Gastrocnemius medialis (tissue), 4 donors: Measurements from ENCODE around the gene SMG7. TPM values are rescaled to one million over a fixed set of nuclear protein-coding genes. Genes with fewer than 3 reads are reported as not detected.
A peak's percentile ranks its signal among the peaks of the same experiment; 100 is the strongest.

Source experiments
- ATAC-seq, 2 donors: fragments of 150-250 bp; one replicate each; pipeline ENCODE4 v1.9.1; 2016
- DNase-seq, 2 donors: peaks; one replicate each; pipeline ENCODE4 v3.0.0-alpha.2; 2019
- H3K27ac ChIP-seq, 4 donors: fragments of 200-600 bp; sonication (generic); 1 replicate in 1 of 4; 2 replicates in 3 of 4; pipeline ENCODE4 v1.5.1; 2016 to 2018; ENCODE audit warnings: mild to moderate bottlenecking in 2 of 4, moderate library complexity in 1 of 4
- H3K27me3 ChIP-seq, 3 donors: fragments of 200-600 bp; sonication (generic) in 2 of 3; 1 replicate in 1 of 3; 2 replicates in 2 of 3; pipeline versions ENCODE4 v1.5.1 to v1.6.0; 2016 to 2019; ENCODE audit warnings: mild to moderate bottlenecking in 1 of 3, moderate library complexity in 1 of 3
- H3K36me3 ChIP-seq, 2 donors: fragments of 200-600 bp; sonication (generic) in 1 of 2; one replicate each; pipeline ENCODE4 v1.5.1; 2017 to 2018
- H3K4me1 ChIP-seq, 2 donors: fragments of 200-600 bp; sonication (generic) in 1 of 2; one replicate each; pipeline ENCODE4 v1.5.1; 2016 to 2017; ENCODE audit warnings: mild to moderate bottlenecking in 2 of 2
- H3K4me3 ChIP-seq, 4 donors: fragments of 200-600 bp; sonication (generic) in 3 of 4; 1 replicate in 1 of 4; 2 replicates in 3 of 4; pipeline ENCODE4 v1.5.1; 2016 to 2019; ENCODE audit warnings: mild to moderate bottlenecking in 2 of 4
- H3K9me3 ChIP-seq, 3 donors: fragments of 200-600 bp; sonication (generic) in 2 of 3; 1 replicate in 1 of 3; 2 replicates in 2 of 3; pipeline ENCODE4 v1.5.1; 2016 to 2019
- POLR2A ChIP-seq, 2 donors: fragments of 450-650 bp; IDR thresholded peaks; one replicate each; pipeline ENCODE4 v1.6.1; 2017; ENCODE audit warnings: antibody characterized with exemption in 2 of 2, mild to moderate bottlenecking in 2 of 2, moderate library complexity in 2 of 2
- in situ Hi-C, 4 donors: fragments of 200-750 bp; cut with MboI; loops; one replicate each; pipeline versions ENCODE4 v1.15.0 to v1.8.0; 2017; ENCODE audit warnings: low sequenced_read_pairs in 4 of 4
- intact Hi-C: fragments of 100-400 bp; cut with DNase I; formaldehyde crosslinking; loops from one replicate; pipeline ENCODE4 v1.15.1; 2023; ENCODE audit warnings: low total_unique reads
- total RNA-seq, 4 donors: library from RNA; depleted of rRNA; stranded (reverse); fragments of >200 nt; gene quantifications; one replicate each; pipeline versions ENCODE4 v1.1.0 to v1.2.3, GENCODE V29; 2016
- TF ChIP-seq, protein P1 (sequence below), 5 experiments: fragments of 450-650 bp in 3 of 5; fragments of 200-600 bp in 2 of 5; sonication (generic) in 2 of 5; IDR thresholded peaks in 4 of 5; conservative IDR thresholded peaks in 1 of 5; 1 replicate in 4 of 5; 2 replicates in 1 of 5; pipeline ENCODE4 v1.5.1; 2016 to 2019; ENCODE audit warnings: antibody characterized with exemption in 5 of 5, mild to moderate bottlenecking in 3 of 5, moderate library complexity in 3 of 5

SMG7 gene
- total RNA-seq, 4 donors from 2014 or later, result 19.2 to 28.7 (median 26.1) TPM

DNA sequence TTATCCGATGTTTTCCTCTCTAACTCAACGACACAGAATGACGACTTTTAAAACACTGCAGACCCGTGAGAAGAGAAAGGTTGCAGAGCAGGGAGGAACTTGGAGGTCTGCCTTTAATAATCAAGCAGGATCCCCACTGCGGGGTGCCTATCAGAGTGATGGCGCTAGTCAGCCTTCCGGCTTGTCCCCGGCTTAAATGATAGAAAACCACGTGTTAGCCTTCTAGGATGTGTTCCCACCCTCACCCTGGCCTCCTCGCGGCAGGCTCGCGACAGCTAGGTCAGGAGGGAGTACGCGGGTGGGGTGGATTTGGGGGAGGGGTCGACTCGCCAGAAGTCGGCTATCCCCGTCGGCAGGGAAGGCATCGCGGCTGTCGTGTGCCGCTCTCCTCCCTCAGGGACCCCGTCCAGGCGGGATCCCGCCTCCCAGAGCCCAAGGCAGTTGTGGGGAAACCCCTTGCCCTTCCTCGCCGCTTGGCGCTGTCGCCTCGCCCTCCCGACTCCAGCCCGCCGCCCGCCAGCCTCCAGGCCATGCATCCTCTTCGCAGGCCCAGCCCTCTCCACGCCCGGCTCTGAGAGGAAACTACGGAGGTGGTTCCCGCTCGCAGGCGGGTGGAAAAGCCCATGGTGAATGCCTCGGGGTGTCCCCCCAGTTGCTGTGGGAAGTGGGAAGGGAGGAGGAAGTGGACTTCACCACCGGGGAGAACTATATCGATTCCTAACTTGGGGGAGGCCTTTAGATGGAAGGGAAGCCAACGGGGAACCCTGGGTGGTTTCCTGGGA lies 1.1 kb upstream of the SMG7 start:
- intact Hi-C loops (loop anchor here (1.0 to 5.0 kb wide), 7 partner anchors 72 to 1686 kb away; partner anchors contain the start of genes LAMC1, SWT1 and TRMT1L), in situ Hi-C loops (loop anchor here in 3 of 4 donors (5.0 to 25.0 kb wide), 7 partner anchors 71 to 441 kb away; partner anchors contain the start of gene ARPC5 (in 1 of the 3))
- TF ChIP-seq POLR2A (IDR thresholded peaks at IDR 0.05), result peak; percentile 45 to 54
- TF ChIP-seq, protein P1, sequence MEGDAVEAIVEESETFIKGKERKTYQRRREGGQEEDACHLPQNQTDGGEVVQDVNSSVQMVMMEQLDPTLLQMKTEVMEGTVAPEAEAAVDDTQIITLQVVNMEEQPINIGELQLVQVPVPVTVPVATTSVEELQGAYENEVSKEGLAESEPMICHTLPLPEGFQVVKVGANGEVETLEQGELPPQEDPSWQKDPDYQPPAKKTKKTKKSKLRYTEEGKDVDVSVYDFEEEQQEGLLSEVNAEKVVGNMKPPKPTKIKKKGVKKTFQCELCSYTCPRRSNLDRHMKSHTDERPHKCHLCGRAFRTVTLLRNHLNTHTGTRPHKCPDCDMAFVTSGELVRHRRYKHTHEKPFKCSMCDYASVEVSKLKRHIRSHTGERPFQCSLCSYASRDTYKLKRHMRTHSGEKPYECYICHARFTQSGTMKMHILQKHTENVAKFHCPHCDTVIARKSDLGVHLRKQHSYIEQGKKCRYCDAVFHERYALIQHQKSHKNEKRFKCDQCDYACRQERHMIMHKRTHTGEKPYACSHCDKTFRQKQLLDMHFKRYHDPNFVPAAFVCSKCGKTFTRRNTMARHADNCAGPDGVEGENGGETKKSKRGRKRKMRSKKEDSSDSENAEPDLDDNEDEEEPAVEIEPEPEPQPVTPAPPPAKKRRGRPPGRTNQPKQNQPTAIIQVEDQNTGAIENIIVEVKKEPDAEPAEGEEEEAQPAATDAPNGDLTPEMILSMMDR (IDR thresholded peaks at IDR 0.05 in 4 of 5, conservative IDR thresholded peaks at IDR 0.05 in 1 of 5), result no peak
- H3K9me3 ChIP-seq, result no peaks in the 10 kb centered on the region
- H3K27me3 ChIP-seq, result no peaks in the 10 kb centered on the region
- peak; percentile 32 to 69 for DNase-seq
- H3K4me3 ChIP-seq, result peak overlapping the region; percentile 95 to 99 (median 97)
- H3K36me3 ChIP-seq, result no peaks in the 10 kb centered on the region
- peaks cover 27 to 34% of the 10 kb centered on the region in 2 donors for H3K4me1 ChIP-seq
- peak; percentile 25 to 35 for ATAC-seq
- peak overlapping the region; percentile 96 to 98 (median 98) for H3K27ac ChIP-seq

DNA sequence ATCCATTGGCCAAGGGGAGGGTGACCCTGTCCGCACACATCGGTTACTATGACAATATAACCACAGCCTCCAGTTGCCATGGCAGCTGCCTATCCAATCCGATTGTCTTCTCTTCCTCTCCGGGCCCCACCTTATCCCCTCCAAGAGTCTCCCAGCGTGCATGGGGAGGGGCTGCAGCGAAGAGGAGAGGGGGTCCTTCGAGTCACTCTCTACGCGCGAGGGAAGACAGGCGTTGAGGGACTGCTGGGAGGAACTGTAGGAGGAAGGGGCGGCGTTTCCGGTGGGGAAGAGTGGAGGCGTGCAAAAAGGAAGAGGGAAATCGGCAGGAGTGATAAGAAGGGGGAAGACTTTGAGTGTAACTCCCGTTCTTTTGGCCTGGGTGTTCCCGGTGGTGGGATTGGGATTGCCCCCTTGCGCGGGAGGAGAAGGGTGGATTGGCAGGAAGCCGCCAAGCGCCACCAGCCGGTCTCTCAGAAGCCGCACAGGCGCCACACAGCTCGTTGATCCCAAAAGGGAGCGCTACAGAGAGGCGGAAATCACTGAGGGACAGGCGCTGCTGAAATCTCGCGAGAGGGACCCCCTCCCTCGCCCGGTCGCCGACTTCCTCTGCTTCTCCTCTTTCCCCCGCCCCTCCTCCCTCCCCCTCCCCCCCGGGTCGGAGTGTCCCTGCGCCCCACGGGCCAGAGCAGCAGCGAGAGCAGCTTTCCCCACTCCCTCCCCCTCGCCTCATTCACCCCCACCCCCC lies 384 bp upstream of the SMG7 start:
- H3K36me3 ChIP-seq, result no peaks in the 10 kb centered on the region
- peaks cover 35 to 41% of the 10 kb centered on the region in 2 donors for H3K4me1 ChIP-seq
- peak; percentile 84 to 86 for ATAC-seq
- TF ChIP-seq, protein P1 (IDR thresholded peaks at IDR 0.05 in 4 of 5, conservative IDR thresholded peaks at IDR 0.05 in 1 of 5), result peak in 2 of 5 experiments; percentile 9 to 37
- no peak for TF ChIP-seq POLR2A (IDR thresholded peaks at IDR 0.05)
- in situ Hi-C loops (loop anchor here in 3 of 4 donors (5.0 to 25.0 kb wide), 7 partner anchors 70 to 440 kb away; partner anchors contain the start of gene ARPC5 (in 1 of the 3)), intact Hi-C loops (loop anchor here (1.0 to 5.0 kb wide), 6 partner anchors 163 to 1685 kb away; partner anchors contain the start of genes ARPC5, LAMC1, SWT1 and TRMT1L)
- H3K4me3 ChIP-seq, result peak overlapping the region; percentile 95 to 99 (median 97)
- no peaks in the 10 kb centered on the region for H3K9me3 ChIP-seq
- peak overlapping the region; percentile 96 to 98 (median 98) for H3K27ac ChIP-seq
- no peaks in the 10 kb centered on the region for H3K27me3 ChIP-seq
- DNase-seq, result peak; percentile 97

DNA sequence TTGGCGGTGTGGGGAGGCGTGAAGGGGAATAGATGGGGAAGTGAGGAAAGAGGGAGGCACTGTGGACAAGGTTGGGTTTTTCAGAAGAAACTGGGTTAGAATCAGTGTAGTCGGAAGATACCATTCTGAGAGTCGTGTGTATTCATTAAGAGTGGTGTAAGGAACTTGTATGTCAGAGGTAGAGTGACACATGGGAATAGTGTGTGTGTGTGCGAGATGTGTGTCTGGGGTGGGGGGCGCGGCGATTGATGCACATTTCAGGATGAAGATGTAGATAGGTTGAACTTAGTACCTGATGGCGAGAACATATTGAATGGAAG lies 878 bp downstream of the SMG7 start:
- intact Hi-C loops, result loop anchor here (5.0 kb wide), 5 partner anchors 191 to 1684 kb away; partner anchors contain the start of genes LAMC1, SWT1 and TRMT1L
- ATAC-seq, result no peak
- in situ Hi-C loops, result loop anchor here in 3 of 4 donors (5.0 to 25.0 kb wide), 7 partner anchors 69 to 439 kb away; partner anchors contain the start of gene ARPC5 (in 1 of the 3)
- Histone ChIP-seq H3K36me3 (no peaks in the 10 kb centered on the region), H3K27me3 (no peaks in the 10 kb centered on the region), H3K4me3 (peak overlapping the region; percentile 95 to 99 (median 97)), H3K9me3 (no peaks in the 10 kb centered on the region), H3K27ac (peak overlapping the region; percentile 96 to 98 (median 98)), H3K4me1 (peaks cover 41 to 47% of the 10 kb centered on the region in 2 donors)
- no peak for DNase-seq
- TF ChIP-seq, protein P1 (IDR thresholded peaks at IDR 0.05 in 4 of 5, conservative IDR thresholded peaks at IDR 0.05 in 1 of 5), result no peak
- no peak for TF ChIP-seq POLR2A (IDR thresholded peaks at IDR 0.05)

DNA sequence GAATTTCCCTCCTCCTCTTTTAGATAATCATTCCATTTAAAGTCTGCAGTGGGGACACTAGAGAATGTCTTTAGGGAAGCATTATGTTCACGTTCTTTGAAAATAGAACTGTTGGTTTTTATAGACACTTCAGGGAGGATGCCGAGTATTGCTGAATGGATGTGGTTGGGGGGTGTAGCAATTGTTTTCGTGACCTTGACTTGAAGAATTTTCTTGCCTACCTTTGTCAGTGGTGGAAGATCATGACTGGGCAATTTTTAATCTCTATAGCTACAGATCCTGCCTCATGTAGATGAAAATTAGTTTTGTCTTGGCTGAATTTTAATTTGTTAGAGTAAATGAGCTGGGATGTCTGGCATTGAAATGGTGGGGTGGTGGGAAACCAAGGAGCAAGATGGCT lies 3.8 kb downstream of the SMG7 start:
- intact Hi-C loops (no loop called here), in situ Hi-C loops (loop anchor here in 2 of 4 donors (10.0 kb wide), 2 partner anchors 69 to 159 kb away; partner anchors contain the start of gene ARPC5 (in 1 of the 2))
- no peaks in the 10 kb centered on the region for H3K27me3 ChIP-seq
- H3K9me3 ChIP-seq, result no peaks in the 10 kb centered on the region
- H3K36me3 ChIP-seq, result no peaks in the 10 kb centered on the region
- peaks cover 69 to 70% of the 10 kb centered on the region in 2 donors for H3K4me1 ChIP-seq
- TF ChIP-seq, protein P1 (IDR thresholded peaks at IDR 0.05 in 4 of 5, conservative IDR thresholded peaks at IDR 0.05 in 1 of 5), result no peak
- no peak for TF ChIP-seq POLR2A (IDR thresholded peaks at IDR 0.05)
- H3K27ac ChIP-seq, result no peak overlapping the region
- DNase-seq (no peak), ATAC-seq (no peak)
- H3K4me3 ChIP-seq, result no peak overlapping the region
